Colonic mucosa (tissue), 4 donors: ENCODE measurements around the gene ISLR. TPM values are rescaled to one million over a fixed set of nuclear protein-coding genes. Genes with fewer than 3 reads are reported as not detected.

Experiments
- DNase-seq: peaks from one replicate; pipeline ENCODE4 v3.0.0-alpha.2; 2020
- H3K27ac ChIP-seq: fragments of 200-600 bp; one replicate; pipeline ENCODE4 v1.8.0; 2021
- H3K27me3 ChIP-seq: fragments of 200-600 bp; one replicate; pipeline ENCODE4 v1.8.0; 2021
- H3K36me3 ChIP-seq: fragments of 200-600 bp; one replicate; pipeline ENCODE4 v1.8.0; 2021
- H3K4me1 ChIP-seq: fragments of 200-600 bp; one replicate; pipeline ENCODE4 v1.8.0; 2021; ENCODE audit warnings: mild to moderate bottlenecking
- H3K4me3 ChIP-seq: fragments of 200-600 bp; one replicate; pipeline ENCODE4 v1.8.0; 2021
- H3K9ac ChIP-seq, 2 donors: one replicate each; pipeline ENCODE4 v1.7.0; 2013; ENCODE audit warnings: control low read depth in 2 of 2, low read depth in 2 of 2, low read length in 2 of 2
- H3K9me3 ChIP-seq: fragments of 200-600 bp; one replicate; pipeline ENCODE4 v1.8.0; 2021
- intact Hi-C: fragments of 100-400 bp; cut with DNase I; formaldehyde crosslinking; loops from one replicate; pipeline ENCODE4 v1.14.1; 2022
- total RNA-seq, 2 donors: library from RNA; stranded (reverse); fragmentation: NEBNext Ultra II Directional in 1 of 2; extraction: Animal tissue kit (Norgen Biotek cat#: 25700) in 1 of 2; gene quantifications; one replicate each; pipeline ENCODE4 v1.2.1, GENCODE V29; 2021
- TF ChIP-seq, protein P1 (sequence below): fragments of 200-600 bp; IDR thresholded peaks from one replicate; pipeline ENCODE4 v1.8.0; 2022; ENCODE audit warnings: antibody characterized with exemption, mild to moderate bottlenecking
- donor health status: healthy.
- donor health status: DM: no; HTN: no; CAD: no.
- donor health status: DM: no; HTN: no; CAD: no.

ISLR gene
- total RNA-seq, 2 donors from 2014 or later = 3.6 to 8.5 TPM

DNA sequence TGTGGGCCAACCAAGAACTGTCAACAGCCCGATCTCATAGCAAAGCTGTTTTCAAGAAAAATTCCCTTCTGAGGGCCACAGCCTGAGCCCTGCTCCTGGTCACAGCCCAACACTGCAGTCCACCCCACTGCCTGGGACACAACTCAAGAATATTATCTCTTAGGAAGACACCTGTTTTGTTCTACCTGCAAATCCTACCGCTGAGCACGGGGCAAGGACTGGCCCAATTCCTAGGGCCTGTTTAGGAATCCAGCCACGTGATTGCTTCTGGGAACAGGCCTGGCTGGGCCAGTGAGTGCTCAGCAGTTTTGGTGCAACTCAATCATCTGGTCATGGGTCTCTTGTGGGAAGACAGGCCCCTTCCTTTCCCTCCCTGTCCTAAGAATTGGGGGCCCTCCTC lies 34.9 kb upstream of the ISLR start:
- H3K36me3 ChIP-seq = no peaks in the 10 kb centered on the region
- TF ChIP-seq, protein P1, sequence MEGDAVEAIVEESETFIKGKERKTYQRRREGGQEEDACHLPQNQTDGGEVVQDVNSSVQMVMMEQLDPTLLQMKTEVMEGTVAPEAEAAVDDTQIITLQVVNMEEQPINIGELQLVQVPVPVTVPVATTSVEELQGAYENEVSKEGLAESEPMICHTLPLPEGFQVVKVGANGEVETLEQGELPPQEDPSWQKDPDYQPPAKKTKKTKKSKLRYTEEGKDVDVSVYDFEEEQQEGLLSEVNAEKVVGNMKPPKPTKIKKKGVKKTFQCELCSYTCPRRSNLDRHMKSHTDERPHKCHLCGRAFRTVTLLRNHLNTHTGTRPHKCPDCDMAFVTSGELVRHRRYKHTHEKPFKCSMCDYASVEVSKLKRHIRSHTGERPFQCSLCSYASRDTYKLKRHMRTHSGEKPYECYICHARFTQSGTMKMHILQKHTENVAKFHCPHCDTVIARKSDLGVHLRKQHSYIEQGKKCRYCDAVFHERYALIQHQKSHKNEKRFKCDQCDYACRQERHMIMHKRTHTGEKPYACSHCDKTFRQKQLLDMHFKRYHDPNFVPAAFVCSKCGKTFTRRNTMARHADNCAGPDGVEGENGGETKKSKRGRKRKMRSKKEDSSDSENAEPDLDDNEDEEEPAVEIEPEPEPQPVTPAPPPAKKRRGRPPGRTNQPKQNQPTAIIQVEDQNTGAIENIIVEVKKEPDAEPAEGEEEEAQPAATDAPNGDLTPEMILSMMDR = no peak
- H3K27ac ChIP-seq = no peak overlapping the region
- H3K9ac ChIP-seq = no peak overlapping the region
- no peaks in the 10 kb centered on the region for H3K9me3 ChIP-seq
- no peak for DNase-seq
- H3K27me3 ChIP-seq = peaks cover 48% of the 10 kb centered on the region
- no peaks in the 10 kb centered on the region for H3K4me1 ChIP-seq
- intact Hi-C loops = no loop called here
- no peak overlapping the region for H3K4me3 ChIP-seq

DNA sequence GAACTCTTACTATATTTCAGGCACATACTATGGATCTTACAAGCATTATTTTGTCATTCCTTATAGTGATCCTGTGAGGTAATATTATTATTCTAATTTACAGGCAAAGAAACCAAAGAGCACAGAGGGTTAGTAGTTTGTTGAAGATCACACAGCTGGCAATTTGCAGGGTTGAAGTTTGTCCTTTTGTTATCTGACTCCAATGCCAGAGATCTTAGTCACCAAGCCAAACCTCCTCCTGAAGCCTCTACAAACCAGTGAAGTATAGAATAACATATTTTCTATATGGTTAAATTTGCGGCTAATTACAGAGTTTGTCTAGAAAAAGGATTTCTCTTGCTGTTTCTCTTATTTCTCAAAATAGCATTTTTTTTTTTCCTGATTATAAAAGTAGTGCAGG lies 31.9 kb upstream of the ISLR start:
- TF ChIP-seq, protein P1 = no peak
- Histone ChIP-seq H3K36me3 (no peaks in the 10 kb centered on the region), H3K27me3 (peaks cover 22% of the 10 kb centered on the region), H3K4me3 (no peak overlapping the region), H3K9me3 (no peaks in the 10 kb centered on the region), H3K9ac (no peak overlapping the region), H3K27ac (no peak overlapping the region), H3K4me1 (no peaks in the 10 kb centered on the region)
- DNase-seq = no peak
- intact Hi-C loops = no loop called here

DNA sequence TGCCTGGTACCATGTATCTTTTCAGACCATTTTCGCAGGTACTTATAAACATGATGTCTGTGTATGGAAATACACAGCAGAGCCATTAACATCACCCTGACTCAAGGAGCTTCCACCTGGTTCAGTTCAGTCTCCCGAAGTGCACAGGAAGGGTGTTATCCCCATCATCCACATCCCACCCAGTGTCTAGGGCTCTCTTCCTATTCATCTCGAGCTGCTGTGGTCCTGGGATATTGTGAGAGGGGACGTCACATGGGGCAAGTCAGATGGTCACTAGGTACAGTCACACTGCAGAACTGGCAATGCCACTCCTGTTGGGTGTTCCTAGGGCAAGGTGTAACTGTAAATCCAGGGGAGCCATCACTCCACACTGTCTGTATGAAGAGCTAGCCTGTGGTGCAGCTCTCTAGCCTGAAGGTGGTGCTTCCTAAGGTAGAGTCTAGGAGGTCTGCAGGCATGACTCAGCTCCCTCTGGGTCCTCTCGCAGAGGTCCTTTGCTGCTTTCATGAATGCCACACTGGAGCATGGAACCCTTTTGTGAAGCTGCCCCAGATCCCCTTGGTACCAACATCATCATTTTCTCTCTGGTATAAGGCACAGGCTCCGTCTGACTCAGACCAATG lies 29.2 kb upstream of the ISLR start:
- no peaks in the 10 kb centered on the region for H3K4me1 ChIP-seq
- intact Hi-C loops = no loop called here
- DNase-seq = no peak
- H3K27ac ChIP-seq = no peak overlapping the region
- H3K9ac ChIP-seq = no peak overlapping the region
- H3K27me3 ChIP-seq = no peaks in the 10 kb centered on the region
- H3K4me3 ChIP-seq = no peak overlapping the region
- TF ChIP-seq, protein P1 = no peak
- H3K36me3 ChIP-seq = no peaks in the 10 kb centered on the region
- H3K9me3 ChIP-seq = no peaks in the 10 kb centered on the region

DNA sequence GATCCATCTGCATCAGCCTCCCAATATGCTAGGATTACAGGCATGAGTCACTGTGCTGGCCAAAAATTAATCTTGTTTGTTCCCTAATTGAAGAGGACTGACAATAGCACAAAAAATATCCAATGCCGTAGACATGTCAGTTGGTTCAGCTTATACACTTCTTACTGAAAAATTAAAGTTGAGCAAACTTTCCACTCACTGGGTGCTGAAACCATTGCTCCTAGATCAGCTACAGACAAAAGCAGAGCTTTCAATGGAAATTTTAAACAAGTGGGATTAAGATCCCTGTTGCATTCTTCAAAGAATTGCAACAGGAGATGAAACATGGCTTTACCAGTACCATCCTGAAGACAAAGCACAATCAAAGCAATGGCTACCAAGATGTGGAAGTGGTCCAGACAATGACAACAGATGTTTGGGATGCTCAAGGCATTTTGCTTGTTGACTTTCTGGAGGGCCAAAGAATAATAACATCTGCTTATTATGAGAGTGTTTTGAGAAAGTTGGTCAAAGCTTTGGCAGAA lies 27.2 kb upstream of the ISLR start:
- Histone ChIP-seq H3K36me3 (no peaks in the 10 kb centered on the region), H3K9me3 (no peaks in the 10 kb centered on the region), H3K27ac (no peak overlapping the region), H3K9ac (no peak overlapping the region), H3K4me3 (no peak overlapping the region), H3K4me1 (no peaks in the 10 kb centered on the region), H3K27me3 (no peaks in the 10 kb centered on the region)
- no peak for DNase-seq
- TF ChIP-seq, protein P1 = no peak
- intact Hi-C loops = no loop called here

DNA sequence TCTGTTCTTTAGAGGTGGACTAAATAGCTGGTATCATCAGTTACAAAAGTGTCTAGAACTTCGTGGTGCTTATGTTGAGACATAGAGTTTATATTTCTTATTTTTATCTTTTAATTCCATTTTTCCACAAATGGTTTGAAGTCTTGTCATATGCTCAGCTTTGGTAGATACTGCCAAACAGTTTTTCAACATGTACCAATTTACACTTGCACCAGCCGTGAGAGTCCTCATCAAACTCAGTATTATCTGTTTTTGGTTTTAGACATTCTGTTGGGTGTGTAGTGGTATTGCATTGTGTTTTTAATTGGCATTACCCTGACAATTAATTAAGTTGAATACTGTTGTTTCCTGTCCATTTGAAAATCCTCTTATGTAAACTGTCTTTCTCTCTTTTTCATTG lies 26.5 kb upstream of the ISLR start:
- Histone ChIP-seq H3K27ac (no peak overlapping the region), H3K27me3 (no peaks in the 10 kb centered on the region), H3K4me1 (no peaks in the 10 kb centered on the region), H3K36me3 (no peaks in the 10 kb centered on the region), H3K9ac (no peak overlapping the region), H3K9me3 (no peaks in the 10 kb centered on the region), H3K4me3 (no peak overlapping the region)
- intact Hi-C loops = no loop called here
- TF ChIP-seq, protein P1 = no peak
- DNase-seq = no peak
